OCI-LY1 (cell line): ENCODE data around the gene MED25.

Experiments
- H2AFZ ChIP-seq: fragments of 200-600 bp; sonication (generic), shearing (Covaris generic); 2 replicates; pipeline ENCODE4 v1.6.0; 2014; ENCODE audit warnings: antibody characterized with exemption, mild to moderate bottlenecking, low read length
- H3F3A ChIP-seq: fragments of 200-600 bp; sonication (generic), shearing (Covaris generic); 2 replicates; pipeline ENCODE4 v1.6.0; 2014; ENCODE audit warnings: mild to moderate bottlenecking, antibody characterized with exemption, low read length, moderate library complexity; ENCODE audit not compliant: insufficient read depth
- H3K27ac ChIP-seq: fragments of 200-600 bp; sonication (generic); 2 replicates; pipeline ENCODE4 v1.5.1; 2014; ENCODE audit warnings: low read length, mixed run types, mild to moderate bottlenecking, low read depth; ENCODE audit not compliant: poor library complexity, severe bottlenecking
- H3K27me3 ChIP-seq: fragments of 200-600 bp; sonication (generic); 2 replicates; pipeline ENCODE4 v1.6.0; 2014; ENCODE audit warnings: antibody characterized with exemption, mild to moderate bottlenecking, low read length, moderate library complexity; ENCODE audit not compliant: insufficient read depth
- H3K36me3 ChIP-seq: fragments of 200-600 bp; sonication (generic); 2 replicates; pipeline ENCODE4 v1.6.1; 2014; ENCODE audit warnings: mild to moderate bottlenecking, antibody characterized with exemption, low read length, moderate library complexity, mixed read lengths; ENCODE audit not compliant: insufficient read depth
- H3K4me1 ChIP-seq: fragments of 200-600 bp; sonication (generic); 2 replicates; pipeline ENCODE4 v1.5.1; 2014; ENCODE audit warnings: mild to moderate bottlenecking, low read length, moderate library complexity; ENCODE audit not compliant: insufficient read depth, severe bottlenecking
- H3K4me2 ChIP-seq: fragments of 200-600 bp; sonication (generic), shearing (Covaris generic); 2 replicates; pipeline ENCODE4 v1.6.1; 2014; ENCODE audit warnings: low read length
- H3K4me3 ChIP-seq: fragments of 200-600 bp; sonication (generic); 2 replicates; pipeline ENCODE4 v1.5.1; 2014; ENCODE audit warnings: low read length, low read depth, mild to moderate bottlenecking, mixed read lengths; ENCODE audit not compliant: poor library complexity, severe bottlenecking
- H3K79me2 ChIP-seq: fragments of 200-600 bp; shearing (Covaris generic); 2 replicates; pipeline ENCODE4 v1.6.1; 2016; ENCODE audit warnings: mixed run types, low read length, mixed read lengths; ENCODE audit not compliant: insufficient read depth
- H3K9ac ChIP-seq: fragments of 200-600 bp; sonication (generic), shearing (Covaris generic); 2 replicates; pipeline ENCODE4 v1.6.1; 2014; ENCODE audit warnings: mild to moderate bottlenecking, low read length, mixed read lengths
- H3K9me2 ChIP-seq: fragments of 200-600 bp; sonication (generic), shearing (Covaris generic); 2 replicates; pipeline ENCODE4 v1.6.1; 2014; ENCODE audit warnings: low read depth, mild to moderate bottlenecking, low read length, mixed read lengths
- H3K9me3 ChIP-seq: fragments of 200-600 bp; shearing (Covaris generic); 2 replicates; pipeline ENCODE4 v1.6.1; 2014; ENCODE audit warnings: low read length, mixed read lengths
- H4K20me1 ChIP-seq: fragments of 200-600 bp; sonication (generic), shearing (Covaris generic); 2 replicates; pipeline ENCODE4 v1.6.0; 2016; ENCODE audit warnings: mild to moderate bottlenecking, low read length; ENCODE audit not compliant: insufficient read depth
- CTCF ChIP-seq: fragments of 200-600 bp; sonication (generic), shearing (Covaris generic); IDR thresholded peaks from 2 replicates; pipeline ENCODE4 v1.5.1; 2017; ENCODE audit warnings: mild to moderate bottlenecking, antibody characterized with exemption, low read length, moderate library complexity, mixed read lengths
- EZH2 ChIP-seq: fragments of 200-600 bp; sonication (generic), shearing (Covaris generic); IDR thresholded peaks from 2 replicates; pipeline ENCODE4 v1.8.0; 2017; ENCODE audit warnings: borderline replicate concordance, mixed run types, mild to moderate bottlenecking, antibody characterized with exemption, low read length, moderate library complexity, mixed read lengths

Gene MED25

GRCh38 chr19:49792829-49793560, 25.1 kb upstream of the MED25 start:
- Histone ChIP-seq H3K9ac (no peak overlapping the region), H3K27ac (no peak overlapping the region)

GRCh38 chr19:49793561-49793840, 24.6 kb upstream of the MED25 start:
- Histone ChIP-seq H3K9me2 (no peaks in the 10 kb centered on the region), H3K9me3 (no peaks in the 10 kb centered on the region), H3K79me2 (no peaks in the 10 kb centered on the region), H3K4me1 (no peaks in the 10 kb centered on the region), H4K20me1 (no peaks in the 10 kb centered on the region), H2AFZ (no peak overlapping the region), H3K27me3 (no peaks in the 10 kb centered on the region), H3K36me3 (peaks cover 77% of the 10 kb centered on the region), H3K4me2 (no peak overlapping the region), H3K27ac (no peak overlapping the region), H3F3A (no peaks in the 10 kb centered on the region), H3K4me3 (no peak overlapping the region), H3K9ac (no peak overlapping the region)
- TF ChIP-seq CTCF: no peak

More at GRCh38 chr19:49792829-49793560, 25.1 kb upstream of the MED25 start:
- Histone ChIP-seq H4K20me1 (no peaks in the 10 kb centered on the region), H3K4me3 (no peak overlapping the region), H3K79me2 (no peaks in the 10 kb centered on the region), H3K36me3 (peaks cover 80% of the 10 kb centered on the region), H3K9me3 (no peaks in the 10 kb centered on the region), H3K27me3 (no peaks in the 10 kb centered on the region), H3K4me2 (no peak overlapping the region), H2AFZ (no peak overlapping the region), H3F3A (no peaks in the 10 kb centered on the region), H3K4me1 (no peaks in the 10 kb centered on the region), H3K9me2 (no peaks in the 10 kb centered on the region)
- no peak for TF ChIP-seq EZH2
- no peak for TF ChIP-seq CTCF

- no peak overlapping the region for H2AFZ ChIP-seq
- H3K4me3 ChIP-seq: no peak overlapping the region
- H3K9me2 ChIP-seq: no peaks in the 10 kb centered on the region
- H3K27ac ChIP-seq: no peak overlapping the region
- no peak overlapping the region for H3K4me2 ChIP-seq
- H3K79me2 ChIP-seq: no peaks in the 10 kb centered on the region
- no peaks in the 10 kb centered on the region for H3F3A ChIP-seq
- no peaks in the 10 kb centered on the region for H3K4me1 ChIP-seq
- no peaks in the 10 kb centered on the region for H3K27me3 ChIP-seq
- H3K36me3 ChIP-seq: peaks cover 78% of the 10 kb centered on the region
- no peak for TF ChIP-seq EZH2
- no peak for TF ChIP-seq CTCF
- no peak overlapping the region for H3K9ac ChIP-seq
- H3K9me3 ChIP-seq: no peaks in the 10 kb centered on the region
- no peaks in the 10 kb centered on the region for H4K20me1 ChIP-seq
Measured at GRCh38 chr19:49795615-49796014, 22.5 kb upstream of the MED25 start.
